Measurements from ENCODE around the gene FLNB.
A peak's percentile ranks its signal among the peaks of the same experiment; 100 is the strongest.

FLNB gene

GRCh38 chr3:58038675-58039292, 30.6 kb downstream of the FLNB start:
- Mint-ChIP-seq H3K27me3 (ENCODE audit: low read depth, poor library complexity) (peaks cover 3% of the 10 kb centered on the region), H3K4me1 (peaks cover 92% of the 10 kb centered on the region), H3K4me3 (peak overlapping the region; percentile 25), H3K36me3 (ENCODE audit: low read depth) (peaks cover 11% of the 10 kb centered on the region), H3K27ac (peak overlapping the region; percentile 40), H3K9me3 (no peaks in the 10 kb centered on the region)
- DNase-seq, result no peak
- TF ChIP-seq, protein P1, sequence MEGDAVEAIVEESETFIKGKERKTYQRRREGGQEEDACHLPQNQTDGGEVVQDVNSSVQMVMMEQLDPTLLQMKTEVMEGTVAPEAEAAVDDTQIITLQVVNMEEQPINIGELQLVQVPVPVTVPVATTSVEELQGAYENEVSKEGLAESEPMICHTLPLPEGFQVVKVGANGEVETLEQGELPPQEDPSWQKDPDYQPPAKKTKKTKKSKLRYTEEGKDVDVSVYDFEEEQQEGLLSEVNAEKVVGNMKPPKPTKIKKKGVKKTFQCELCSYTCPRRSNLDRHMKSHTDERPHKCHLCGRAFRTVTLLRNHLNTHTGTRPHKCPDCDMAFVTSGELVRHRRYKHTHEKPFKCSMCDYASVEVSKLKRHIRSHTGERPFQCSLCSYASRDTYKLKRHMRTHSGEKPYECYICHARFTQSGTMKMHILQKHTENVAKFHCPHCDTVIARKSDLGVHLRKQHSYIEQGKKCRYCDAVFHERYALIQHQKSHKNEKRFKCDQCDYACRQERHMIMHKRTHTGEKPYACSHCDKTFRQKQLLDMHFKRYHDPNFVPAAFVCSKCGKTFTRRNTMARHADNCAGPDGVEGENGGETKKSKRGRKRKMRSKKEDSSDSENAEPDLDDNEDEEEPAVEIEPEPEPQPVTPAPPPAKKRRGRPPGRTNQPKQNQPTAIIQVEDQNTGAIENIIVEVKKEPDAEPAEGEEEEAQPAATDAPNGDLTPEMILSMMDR (IDR thresholded peaks at IDR 0.05), result no peak

DNA sequence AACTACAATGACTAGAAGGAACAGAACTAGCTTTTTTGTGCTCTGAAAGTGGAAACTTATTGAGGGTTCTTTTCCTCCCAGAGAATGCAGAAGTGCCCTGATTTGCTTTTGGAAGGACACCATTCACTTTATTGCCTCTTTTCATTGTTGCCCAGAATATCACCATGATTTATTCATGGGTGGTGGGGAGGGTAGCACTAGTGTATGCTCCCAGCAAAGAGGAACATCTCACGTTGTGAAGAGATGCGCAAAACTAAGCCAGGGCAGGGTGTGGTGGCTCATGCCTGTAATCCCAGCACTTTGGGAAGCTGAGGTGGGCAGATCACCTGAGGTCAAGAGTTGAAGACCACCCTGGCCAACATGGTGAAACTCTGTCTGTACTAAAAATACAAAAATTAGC, 31.4 kb downstream of the FLNB start:
- peaks cover 100% of the 10 kb centered on the region for H3K4me1 Mint-ChIP-seq
- H3K4me3 Mint-ChIP-seq, result peak overlapping the region; percentile 38
- no peaks in the 10 kb centered on the region for H3K9me3 Mint-ChIP-seq
- DNase-seq, result no peak
- H3K36me3 Mint-ChIP-seq (ENCODE audit: low read depth), result peaks cover 11% of the 10 kb centered on the region
- peak overlapping the region; percentile 94 for H3K27ac Mint-ChIP-seq
- H3K27me3 Mint-ChIP-seq (ENCODE audit: low read depth, poor library complexity), result peaks cover 3% of the 10 kb centered on the region
- TF ChIP-seq, protein P1 (IDR thresholded peaks at IDR 0.05), result no peak

DNA sequence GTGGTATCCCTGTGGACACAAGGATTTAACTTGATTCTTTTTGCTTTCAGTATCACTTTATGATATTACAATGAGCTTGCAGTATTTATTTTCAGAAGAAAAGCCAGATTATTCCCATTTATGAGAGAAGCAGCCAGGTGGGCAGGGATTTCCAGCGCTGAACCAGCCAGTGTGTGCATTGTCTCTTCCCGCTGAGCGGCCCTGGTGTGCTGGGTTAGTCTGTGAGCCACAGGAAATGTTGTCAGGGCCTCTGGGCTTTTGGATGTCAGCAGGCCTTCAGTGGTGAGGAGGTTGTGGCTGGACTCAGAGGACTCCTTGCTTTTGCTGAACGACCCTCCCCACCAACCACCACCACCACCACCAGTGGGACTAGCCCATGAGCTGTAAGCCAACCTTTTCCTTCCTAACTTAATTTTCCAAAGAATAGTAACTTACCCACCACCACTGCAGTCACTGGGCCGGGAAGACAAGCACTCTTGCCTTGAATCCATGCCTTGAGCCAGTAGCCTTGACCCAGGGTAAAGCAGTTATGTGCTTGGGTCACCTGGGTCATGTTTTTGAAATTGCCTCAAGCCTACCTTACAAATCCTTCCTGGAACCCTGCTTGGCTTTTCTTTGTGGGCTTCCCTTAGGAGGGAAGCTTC, 33.1 kb downstream of the FLNB start:
- Mint-ChIP-seq H3K4me3 (no peak overlapping the region), H3K36me3 (ENCODE audit: low read depth) (peaks cover 15% of the 10 kb centered on the region), H3K9me3 (no peaks in the 10 kb centered on the region), H3K4me1 (peaks cover 91% of the 10 kb centered on the region), H3K27ac (peak overlapping the region; percentile 90), H3K27me3 (ENCODE audit: low read depth, poor library complexity) (peaks cover 3% of the 10 kb centered on the region)
- TF ChIP-seq, protein P1 (IDR thresholded peaks at IDR 0.05), result no peak
- no peak for DNase-seq

- Mint-ChIP-seq H3K36me3 (ENCODE audit: low read depth) (peaks cover 12% of the 10 kb centered on the region), H3K4me3 (no peak overlapping the region), H3K27me3 (ENCODE audit: low read depth, poor library complexity) (peaks cover 3% of the 10 kb centered on the region), H3K4me1 (peaks cover 85% of the 10 kb centered on the region), H3K9me3 (no peaks in the 10 kb centered on the region), H3K27ac (peak overlapping the region; percentile 90)
- DNase-seq, result no peak
- TF ChIP-seq, protein P1 (IDR thresholded peaks at IDR 0.05), result no peak
Measured at GRCh38 chr3:58041826-58042324, 33.7 kb downstream of the FLNB start.

- Mint-ChIP-seq H3K9me3 (no peaks in the 10 kb centered on the region), H3K4me1 (peaks cover 79% of the 10 kb centered on the region), H3K4me3 (no peak overlapping the region), H3K36me3 (ENCODE audit: low read depth) (peaks cover 4% of the 10 kb centered on the region), H3K27me3 (ENCODE audit: low read depth, poor library complexity) (peaks cover 3% of the 10 kb centered on the region), H3K27ac (peak overlapping the region; percentile 86)
- TF ChIP-seq, protein P1 (IDR thresholded peaks at IDR 0.05), result no peak
- DNase-seq, result no peak
Measured at GRCh38 chr3:58042947-58043707, 34.9 kb downstream of the FLNB start.
